Measurements from ENCODE around the gene AGER.
"Not testable (repeated sequence)": the region's sequence is repeated elsewhere in the genome, so short reads cannot be mapped to it uniquely, and the experiment has no call there.

Gene AGER

GRCh38 chr6:32212076-32212760, 28.2 kb upstream of the AGER start:
- Histone ChIP-seq H3K36me3 (ENCODE audit: insufficient read depth, low read length) (no peaks in the 10 kb centered on the region), H3F3A (ENCODE audit: low read depth) (no peaks in the 10 kb centered on the region)
- TF ChIP-seq EZH2phosphoT487 (IDR thresholded peaks at IDR 0.05; ENCODE audit: borderline replicate concordance) = no peak
- no peak for TF ChIP-seq CTCF (conservative IDR thresholded peaks at IDR 0.05; ENCODE audit: low read length)

DNA sequence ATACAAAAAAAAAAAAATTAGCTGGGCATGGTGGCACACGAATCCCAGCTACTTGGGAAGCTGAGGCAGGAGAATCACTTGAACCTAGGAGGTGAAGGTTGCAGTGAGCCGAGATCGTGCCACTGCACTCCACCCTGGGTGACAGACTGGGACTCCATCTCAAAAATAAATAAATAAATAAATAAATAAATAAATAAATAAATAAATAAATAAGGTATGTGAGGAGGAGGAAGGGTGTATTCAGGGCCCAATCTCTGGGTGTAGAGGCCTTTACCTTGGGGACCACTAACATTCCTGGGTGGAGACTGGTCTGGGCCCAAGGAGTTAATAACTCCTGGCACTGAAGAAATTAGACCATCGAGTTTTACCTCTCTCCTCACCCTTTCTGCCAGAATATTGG, 27.4 kb upstream of the AGER start:
- H3K9me3 ChIP-seq (ENCODE audit: insufficient read depth, low read depth, low read length); H3K4me2 ChIP-seq (ENCODE audit: low read depth, low read length, poor library complexity, severe bottlenecking); H3K4me3 ChIP-seq (ENCODE audit: low read length, poor library complexity, severe bottlenecking); H3K9me2 ChIP-seq (replicated peaks; ENCODE audit: low read depth, low read length); H3K9ac ChIP-seq (ENCODE audit: low read depth, low read length, poor library complexity, severe bottlenecking); H2AFZ ChIP-seq (ENCODE audit: low read length); H3K36me3 ChIP-seq (ENCODE audit: insufficient read depth, low read length); H3K27me3 ChIP-seq (ENCODE audit: insufficient read depth, low read length, poor library complexity, severe bottlenecking); H3F3A ChIP-seq (ENCODE audit: low read depth); H3K79me2 ChIP-seq (ENCODE audit: insufficient read depth, low read length); H3K4me1 ChIP-seq (ENCODE audit: insufficient read depth, low read length, poor library complexity, severe bottlenecking); H4K20me1 ChIP-seq (ENCODE audit: insufficient read depth, low read length, poor library complexity, severe bottlenecking): not testable (repeated sequence)

More at GRCh38 chr6:32212076-32212760, 28.2 kb upstream of the AGER start:
- Histone ChIP-seq H3K9me2 (replicated peaks; ENCODE audit: low read depth, low read length) (no peaks in the 10 kb centered on the region), H3K4me1 (ENCODE audit: insufficient read depth, low read length, poor library complexity, severe bottlenecking) (no peaks in the 10 kb centered on the region), H3K9ac (ENCODE audit: low read depth, low read length, poor library complexity, severe bottlenecking) (no peak overlapping the region), H3K4me3 (ENCODE audit: low read length, poor library complexity, severe bottlenecking) (no peak overlapping the region), H2AFZ (ENCODE audit: low read length) (no peak overlapping the region), H3K27me3 (ENCODE audit: insufficient read depth, low read length, poor library complexity, severe bottlenecking) (no peaks in the 10 kb centered on the region), H4K20me1 (ENCODE audit: insufficient read depth, low read length, poor library complexity, severe bottlenecking) (no peaks in the 10 kb centered on the region), H3K9me3 (ENCODE audit: insufficient read depth, low read depth, low read length) (no peaks in the 10 kb centered on the region), H3K79me2 (ENCODE audit: insufficient read depth, low read length) (no peaks in the 10 kb centered on the region), H3K4me2 (ENCODE audit: low read depth, low read length, poor library complexity, severe bottlenecking) (no peak overlapping the region)

- H2AFZ ChIP-seq (ENCODE audit: low read length) = no peak overlapping the region
- no peaks in the 10 kb centered on the region for H3K79me2 ChIP-seq (ENCODE audit: insufficient read depth, low read length)
- H3K4me2 ChIP-seq (ENCODE audit: low read depth, low read length, poor library complexity, severe bottlenecking) = no peak overlapping the region
- no peaks in the 10 kb centered on the region for H3K9me3 ChIP-seq (ENCODE audit: insufficient read depth, low read depth, low read length)
- H3F3A ChIP-seq (ENCODE audit: low read depth) = no peaks in the 10 kb centered on the region
- TF ChIP-seq CTCF (conservative IDR thresholded peaks at IDR 0.05; ENCODE audit: low read length) (no peak), EZH2phosphoT487 (IDR thresholded peaks at IDR 0.05; ENCODE audit: borderline replicate concordance) (no peak)
- H3K4me1 ChIP-seq (ENCODE audit: insufficient read depth, low read length, poor library complexity, severe bottlenecking) = no peaks in the 10 kb centered on the region
- H3K9me2 ChIP-seq (replicated peaks; ENCODE audit: low read depth, low read length) = no peaks in the 10 kb centered on the region
- no peak overlapping the region for H3K4me3 ChIP-seq (ENCODE audit: low read length, poor library complexity, severe bottlenecking)
- no peaks in the 10 kb centered on the region for H3K36me3 ChIP-seq (ENCODE audit: insufficient read depth, low read length)
- no peaks in the 10 kb centered on the region for H4K20me1 ChIP-seq (ENCODE audit: insufficient read depth, low read length, poor library complexity, severe bottlenecking)
- no peak overlapping the region for H3K9ac ChIP-seq (ENCODE audit: low read depth, low read length, poor library complexity, severe bottlenecking)
- no peaks in the 10 kb centered on the region for H3K27me3 ChIP-seq (ENCODE audit: insufficient read depth, low read length, poor library complexity, severe bottlenecking)
Measured at GRCh38 chr6:32210191-32210601, 26.1 kb upstream of the AGER start.

DNA sequence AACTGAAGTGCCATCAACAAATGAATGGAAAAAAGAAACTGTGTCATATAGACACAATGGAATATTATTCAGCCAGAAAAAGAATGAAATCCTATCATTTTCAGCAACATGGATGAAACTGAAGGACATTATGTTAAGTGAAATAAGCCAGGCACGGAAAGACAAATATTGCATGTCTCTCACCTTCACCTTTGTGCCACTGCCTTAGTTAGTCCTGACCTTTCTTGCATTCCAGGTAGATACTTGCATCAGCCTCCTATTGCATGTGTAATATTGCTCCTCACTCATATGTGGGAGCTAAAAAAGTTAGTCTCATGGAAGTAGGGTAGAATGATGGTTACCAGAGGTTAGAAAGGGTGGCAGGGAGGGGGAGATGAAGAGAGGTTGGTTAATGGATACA, 24.9 kb upstream of the AGER start:
- no peaks in the 10 kb centered on the region for H3F3A ChIP-seq (ENCODE audit: low read depth)
- H3K9me2 ChIP-seq (replicated peaks; ENCODE audit: low read depth, low read length) = no peaks in the 10 kb centered on the region
- H3K79me2 ChIP-seq (ENCODE audit: insufficient read depth, low read length) = no peaks in the 10 kb centered on the region
- TF ChIP-seq CTCF (conservative IDR thresholded peaks at IDR 0.05; ENCODE audit: low read length) (no peak), EZH2phosphoT487 (IDR thresholded peaks at IDR 0.05; ENCODE audit: borderline replicate concordance) (no peak)
- H3K9me3 ChIP-seq (ENCODE audit: insufficient read depth, low read depth, low read length) = no peaks in the 10 kb centered on the region
- no peaks in the 10 kb centered on the region for H3K27me3 ChIP-seq (ENCODE audit: insufficient read depth, low read length, poor library complexity, severe bottlenecking)
- H3K36me3 ChIP-seq (ENCODE audit: insufficient read depth, low read length) = no peaks in the 10 kb centered on the region
- no peaks in the 10 kb centered on the region for H3K4me1 ChIP-seq (ENCODE audit: insufficient read depth, low read length, poor library complexity, severe bottlenecking)
- H2AFZ ChIP-seq (ENCODE audit: low read length) = no peak overlapping the region
- H4K20me1 ChIP-seq (ENCODE audit: insufficient read depth, low read length, poor library complexity, severe bottlenecking) = no peaks in the 10 kb centered on the region
- no peak overlapping the region for H3K9ac ChIP-seq (ENCODE audit: low read depth, low read length, poor library complexity, severe bottlenecking)
- H3K4me2 ChIP-seq (ENCODE audit: low read depth, low read length, poor library complexity, severe bottlenecking) = no peak overlapping the region
- no peak overlapping the region for H3K4me3 ChIP-seq (ENCODE audit: low read length, poor library complexity, severe bottlenecking)

Data from Loucy (cell line).